Naive thymus-derived CD4-positive, alpha-beta T cell (primary cell): ENCODE data around the gene NF2. TPM values are rescaled to one million over a fixed set of nuclear protein-coding genes. Genes with fewer than 3 reads are reported as not detected.

Experiments used
- ATAC-seq: fragments of 150-1000 bp; cut with Tn5 transposase; 2 replicates; pipeline ENCODE4 v1.10.0; 2021; ENCODE audit warnings: mild to moderate bottlenecking, moderate library complexity
- CTCF ChIA-PET: fragments of 350-600 bp; sonication (Branson Sonifier 250); formaldehyde crosslinking; loops from one replicate; lab custom pipeline; 2021; ENCODE audit warnings: antibody characterized with exemption; lab: Charles Lee
- POLR2A ChIA-PET: fragments of 350-600 bp; sonication (Branson Sonifier 250); formaldehyde crosslinking; loops from one replicate; lab custom pipeline; 2021; ENCODE audit warnings: antibody characterized with exemption, inconsistent platforms; lab: Charles Lee
- DNase-seq, 9 donors: peaks; one replicate each; pipeline versions ENCODE4 v3.0.0 to v3.0.0-alpha.2; 2020 to 2022; ENCODE audit warnings: mixed read lengths in 1 of 9
- H3K27ac ChIP-seq: one replicate; pipeline ENCODE4 v1.7.0; 2013; ENCODE audit warnings: mild to moderate bottlenecking, low read depth, low read length, moderate library complexity
- H3K27me3 ChIP-seq, 2 donors: one replicate each; pipeline ENCODE4 v1.7.0; 2013; ENCODE audit warnings: low read length in 2 of 2, mild to moderate bottlenecking in 2 of 2, moderate library complexity in 2 of 2; ENCODE audit not compliant: control insufficient read depth in 2 of 2, insufficient read depth in 2 of 2
- H3K36me3 ChIP-seq, 3 experiments: 1 replicate in 2 of 3; 2 replicates in 1 of 3; pipeline ENCODE4 v1.7.0; 2013; ENCODE audit warnings: low read length in 3 of 3, mild to moderate bottlenecking in 3 of 3, moderate library complexity in 1 of 3; ENCODE audit not compliant: insufficient read depth in 3 of 3, control insufficient read depth in 2 of 3
- H3K4me1 ChIP-seq, 2 donors: one replicate each; pipeline ENCODE4 v1.7.0; 2013; ENCODE audit warnings: low read length in 2 of 2, mild to moderate bottlenecking in 2 of 2, moderate library complexity in 1 of 2; ENCODE audit not compliant: control insufficient read depth in 2 of 2, insufficient read depth in 2 of 2
- H3K4me3 ChIP-seq: 2 replicates; pipeline ENCODE4 v1.7.0; 2013; ENCODE audit warnings: mild to moderate bottlenecking, low read length
- H3K9me3 ChIP-seq, 3 experiments: 1 replicate in 2 of 3; 2 replicates in 1 of 3; pipeline ENCODE4 v1.7.0; 2013; ENCODE audit warnings: low read length in 3 of 3; ENCODE audit not compliant: control insufficient read depth in 2 of 3
- H3K27ac Mint-ChIP-seq, 9 donors: one replicate each; pipeline ENCODE4 v1.8.0; 2020 to 2022; ENCODE audit warnings: mixed read lengths in 9 of 9, mild to moderate bottlenecking in 8 of 9, moderate library complexity in 5 of 9, inconsistent platforms in 2 of 9
- H3K27me3 Mint-ChIP-seq, 5 donors: one replicate each; pipeline ENCODE4 v1.8.0; 2021 to 2022; ENCODE audit warnings: mixed read lengths in 5 of 5, mild to moderate bottlenecking in 1 of 5
- H3K36me3 Mint-ChIP-seq, 5 donors: one replicate each; pipeline ENCODE4 v1.8.0; 2020 to 2022; ENCODE audit warnings: mixed read lengths in 5 of 5, mild to moderate bottlenecking in 3 of 5, inconsistent platforms in 1 of 5
- H3K4me1 Mint-ChIP-seq, 7 donors: one replicate each; pipeline ENCODE4 v1.8.0; 2020 to 2022; ENCODE audit warnings: mixed read lengths in 7 of 7, mild to moderate bottlenecking in 3 of 7, inconsistent platforms in 1 of 7
- H3K4me3 Mint-ChIP-seq, 10 donors: one replicate each; pipeline ENCODE4 v1.8.0; 2020 to 2022; ENCODE audit warnings: mild to moderate bottlenecking in 10 of 10, mixed read lengths in 10 of 10, moderate library complexity in 6 of 10, inconsistent platforms in 2 of 10
- H3K9me3 Mint-ChIP-seq, 11 donors: one replicate each; pipeline ENCODE4 v1.8.0; 2020 to 2022; ENCODE audit warnings: mixed read lengths in 11 of 11, mild to moderate bottlenecking in 4 of 11, inconsistent platforms in 1 of 11, moderate library complexity in 1 of 11
- intact Hi-C, 2 donors: fragments of 100-400 bp; cut with micrococcal nuclease; formaldehyde crosslinking; loops; one replicate each; pipeline ENCODE4 v1.15.1; 2023
- polyA plus RNA-seq, 2 donors: library from polyadenylated mRNA; unstranded; fragments of 300-500 nt; fragmentation: Illumina TruSeq; gene quantifications; one replicate each; pipeline ENCODE4 v1.2.3, GENCODE V29; 2021
- total RNA-seq, 6 experiments: library from RNA in 5 of 6; stranded (reverse) in 5 of 6; gene quantifications; 1 replicate in 5 of 6; 2 replicates in 1 of 6; pipeline ENCODE4 v1.2.3 and lab custom pipeline; 2021 to 2026

Gene NF2
- total and polyA plus RNA-seq, 7 experiments from 2014 or later = 15.6 to 56.3 (median 27.6) TPM

- no peaks in the 10 kb centered on the region for H3K27me3 Mint-ChIP-seq
- H3K4me1 Mint-ChIP-seq = peaks cover 38 to 92% (median 80%) of the 10 kb centered on the region in 7 donors
- peak overlapping the region in 1 of 9 donors; percentile 8 for H3K27ac Mint-ChIP-seq
- H3K4me3 Mint-ChIP-seq = no peak overlapping the region
- no peaks in the 10 kb centered on the region for H3K9me3 Mint-ChIP-seq
- ChIA-PET POLR2A (interaction anchor here (1.3 kb wide), 1 partner anchor 10 kb away, joined by 3 read pairs; no protein-coding TSS in a partner anchor), CTCF (interaction anchor here (0.6 to 1.0 kb wide), 3 partner anchors 8 to 133 kb away, joined by 3 read pairs; no protein-coding TSS in a partner anchor)
- Histone ChIP-seq H3K4me1 (peaks cover 0 to 32% of the 10 kb centered on the region in 2 donors), H3K36me3 (no peaks in the 10 kb centered on the region), H3K27ac (no peak overlapping the region), H3K9me3 (no peaks in the 10 kb centered on the region), H3K27me3 (no peaks in the 10 kb centered on the region), H3K4me3 (no peak overlapping the region)
- no peak for ATAC-seq
- DNase-seq = no peak
- intact Hi-C loops = loop anchor here in 1 of 2 donors (5.0 kb wide), 1 partner anchor 460 kb away; no protein-coding TSS in a partner anchor
- H3K36me3 Mint-ChIP-seq = peaks cover 0 to 7% (median 3%) of the 10 kb centered on the region in 5 donors
Measured at GRCh38 chr22:29627196-29627535, 23.7 kb downstream of the NF2 start.

- ChIA-PET CTCF (interaction anchor here (0.7 to 1.2 kb wide), 2 partner anchors 17 to 25 kb away, joined by 3 read pairs; no protein-coding TSS in a partner anchor), POLR2A (no interaction called here)
- no peaks in the 10 kb centered on the region for H3K27me3 ChIP-seq
- H3K27ac ChIP-seq = no peak overlapping the region
- Mint-ChIP-seq H3K36me3 (peaks cover 0 to 11% (median 7%) of the 10 kb centered on the region in 5 donors), H3K27ac (peak overlapping the region in 6 of 9 donors; percentile 12 to 79 (median 73)), H3K9me3 (no peaks in the 10 kb centered on the region), H3K4me1 (peaks cover 38 to 94% (median 83%) of the 10 kb centered on the region in 7 donors), H3K27me3 (no peaks in the 10 kb centered on the region), H3K4me3 (peak overlapping the region in 9 of 10 donors; percentile 2 to 78 (median 52))
- ATAC-seq = no peak
- H3K36me3 ChIP-seq = no peaks in the 10 kb centered on the region
- no peaks in the 10 kb centered on the region for H3K9me3 ChIP-seq
- H3K4me3 ChIP-seq = no peak overlapping the region
- intact Hi-C loops = loop anchor here in 1 of 2 donors (5.0 kb wide), 1 partner anchor 458 kb away; no protein-coding TSS in a partner anchor
- DNase-seq = peak in 5 of 9 donors; percentile 8 to 30 (median 24)
- peaks cover 0 to 16% of the 10 kb centered on the region in 2 donors for H3K4me1 ChIP-seq
Measured at GRCh38 chr22:29628996-29629902, 25.8 kb downstream of the NF2 start.

GRCh38 chr22:29629903-29630516, 26.6 kb downstream of the NF2 start:
- H3K36me3 Mint-ChIP-seq = peaks cover 0 to 11% (median 7%) of the 10 kb centered on the region in 5 donors
- ATAC-seq (no peak), DNase-seq (no peak)
- Histone ChIP-seq H3K9me3 (no peaks in the 10 kb centered on the region), H3K27ac (no peak overlapping the region), H3K27me3 (no peaks in the 10 kb centered on the region), H3K36me3 (no peaks in the 10 kb centered on the region), H3K4me3 (no peak overlapping the region), H3K4me1 (peaks cover 0 to 9% of the 10 kb centered on the region in 2 donors)
- H3K9me3 Mint-ChIP-seq = no peaks in the 10 kb centered on the region
- ChIA-PET CTCF (interaction anchor here (1.2 kb wide), 1 partner anchor 17 kb away, joined by 3 read pairs; no protein-coding TSS in a partner anchor), POLR2A (no interaction called here)
- peak overlapping the region in 1 of 9 donors; percentile 12 for H3K27ac Mint-ChIP-seq
- intact Hi-C loops = loop anchor here in 1 of 2 donors (5.0 kb wide), 1 partner anchor 457 kb away; no protein-coding TSS in a partner anchor
- H3K4me1 Mint-ChIP-seq = peaks cover 35 to 90% (median 83%) of the 10 kb centered on the region in 7 donors
- H3K4me3 Mint-ChIP-seq = peak overlapping the region in 1 of 10 donors; percentile 3
- no peaks in the 10 kb centered on the region for H3K27me3 Mint-ChIP-seq

GRCh38 chr22:29630987-29631386, 27.6 kb downstream of the NF2 start:
- Mint-ChIP-seq H3K27me3 (no peaks in the 10 kb centered on the region), H3K9me3 (no peaks in the 10 kb centered on the region), H3K27ac (no peak overlapping the region), H3K36me3 (peaks cover 0 to 11% (median 7%) of the 10 kb centered on the region in 5 donors), H3K4me1 (peaks cover 32 to 86% (median 77%) of the 10 kb centered on the region in 7 donors), H3K4me3 (no peak overlapping the region)
- Histone ChIP-seq H3K27me3 (no peaks in the 10 kb centered on the region), H3K9me3 (no peaks in the 10 kb centered on the region), H3K27ac (no peak overlapping the region), H3K4me1 (no peaks in the 10 kb centered on the region), H3K36me3 (no peaks in the 10 kb centered on the region), H3K4me3 (no peak overlapping the region)
- DNase-seq = no peak
- intact Hi-C loops = no loop called here
- ATAC-seq = no peak
- CTCF ChIA-PET = interaction anchor here (1.0 kb wide), 1 partner anchor 458 kb away, joined by 4 read pairs; no protein-coding TSS in a partner anchor
- POLR2A ChIA-PET = no interaction called here

GRCh38 chr22:29631725-29632124, 28.3 kb downstream of the NF2 start:
- intact Hi-C loops = no loop called here
- DNase-seq (no peak), ATAC-seq (no peak)
- Histone ChIP-seq H3K27me3 (no peaks in the 10 kb centered on the region), H3K9me3 (no peaks in the 10 kb centered on the region), H3K27ac (no peak overlapping the region), H3K4me1 (no peaks in the 10 kb centered on the region), H3K4me3 (no peak overlapping the region), H3K36me3 (peaks cover 0 to 4% (median 3%) of the 10 kb centered on the region in 3 experiments)
- ChIA-PET CTCF (interaction anchor here (1.0 kb wide), 1 partner anchor 457 kb away, joined by 4 read pairs; no protein-coding TSS in a partner anchor), POLR2A (interaction anchor here (0.5 kb wide), 1 partner anchor 17 kb away, joined by 3 read pairs; no protein-coding TSS in a partner anchor)
- H3K4me1 Mint-ChIP-seq = peaks cover 26 to 79% (median 71%) of the 10 kb centered on the region in 7 donors
- peaks cover 0 to 11% (median 7%) of the 10 kb centered on the region in 5 donors for H3K36me3 Mint-ChIP-seq
- no peak overlapping the region for H3K4me3 Mint-ChIP-seq
- H3K27ac Mint-ChIP-seq = peak overlapping the region in 1 of 9 donors; percentile 2
- H3K9me3 Mint-ChIP-seq = no peaks in the 10 kb centered on the region
- no peaks in the 10 kb centered on the region for H3K27me3 Mint-ChIP-seq

GRCh38 chr22:29632672-29633071, 29.2 kb downstream of the NF2 start:
- ChIA-PET POLR2A (interaction anchor here (0.6 kb wide), 1 partner anchor 587 kb away, joined by 3 read pairs; no protein-coding TSS in a partner anchor), CTCF (interaction anchor here (0.6 kb wide), 1 partner anchor 1597 kb away, joined by 3 read pairs; no protein-coding TSS in a partner anchor)
- intact Hi-C loops = no loop called here
- Mint-ChIP-seq H3K27me3 (no peaks in the 10 kb centered on the region), H3K27ac (no peak overlapping the region), H3K36me3 (peaks cover 1 to 15% (median 7%) of the 10 kb centered on the region in 5 donors), H3K4me1 (peaks cover 26 to 70% (median 62%) of the 10 kb centered on the region in 7 donors), H3K9me3 (no peaks in the 10 kb centered on the region), H3K4me3 (no peak overlapping the region)
- H3K27me3 ChIP-seq = no peaks in the 10 kb centered on the region
- no peak for ATAC-seq
- H3K9me3 ChIP-seq = no peaks in the 10 kb centered on the region
- no peak overlapping the region for H3K4me3 ChIP-seq
- no peak overlapping the region for H3K27ac ChIP-seq
- no peaks in the 10 kb centered on the region for H3K4me1 ChIP-seq
- peaks cover 0 to 13% (median 4%) of the 10 kb centered on the region in 3 experiments for H3K36me3 ChIP-seq
- DNase-seq = no peak
